GM19467 (cell line): ENCODE measurements around the gene ROBO1.
"Not testable (repeated sequence)": the region's sequence is repeated elsewhere in the genome, so short reads cannot be mapped to it uniquely, and the experiment has no call there.

ENCODE experiments used
- ATAC-seq: cut with Tn5 transposase; IDR thresholded peaks from one replicate; pipeline ENCODE4 v1.9.1; 2021; ENCODE audit warnings: mild to moderate bottlenecking, moderate library complexity; ENCODE audit not compliant: unreplicated experiment

The ROBO1 gene

GRCh38 chr3:79383402-79384012 lies 384.3 kb downstream of the ROBO1 start:
- ATAC-seq = no peak

DNA sequence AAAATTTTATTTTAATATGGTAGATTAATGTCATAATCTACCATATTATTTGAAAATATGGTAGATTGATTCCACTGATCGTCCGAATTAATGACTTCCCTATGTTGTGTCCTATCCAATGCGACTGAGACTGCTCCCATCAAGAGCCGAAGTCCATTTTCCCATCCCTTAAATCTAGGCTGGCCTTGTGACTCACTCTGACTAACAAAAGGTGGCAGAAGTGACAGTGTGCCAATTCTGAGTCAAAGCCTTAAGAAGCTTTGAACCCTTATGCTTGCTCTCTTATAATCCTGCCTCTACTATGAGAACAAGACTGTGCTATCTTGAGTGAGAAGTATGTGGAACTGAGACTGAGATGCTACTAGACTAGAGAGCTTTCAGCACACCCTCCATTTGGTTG lies 387.2 kb downstream of the ROBO1 start:
- no peak for ATAC-seq

DNA sequence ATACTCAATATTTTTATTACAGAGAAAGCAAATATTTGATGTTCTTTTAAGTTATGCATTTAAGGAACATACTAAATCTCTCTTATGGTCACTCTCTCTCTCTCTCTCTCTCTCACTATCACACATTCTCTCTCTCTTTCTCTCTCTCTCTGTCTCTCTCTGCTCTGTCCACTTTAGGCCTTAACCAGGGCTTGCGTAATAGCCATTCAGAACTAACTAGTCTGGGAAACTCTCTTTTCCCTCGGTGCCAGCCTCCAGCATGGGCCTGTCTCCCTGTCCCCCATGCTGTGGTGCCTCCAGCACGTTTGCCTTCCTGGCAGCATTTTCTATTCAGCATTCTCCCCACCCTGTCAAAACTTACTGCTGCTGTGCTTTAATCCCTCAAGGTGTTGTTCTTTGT lies 389.7 kb downstream of the ROBO1 start:
- no peak for ATAC-seq

GRCh38 chr3:79369306-79369705 lies 398.5 kb downstream of the ROBO1 start:
- no peak for ATAC-seq

- ATAC-seq = no peak
These were observed 399.4 kb downstream of the ROBO1 start for GRCh38 chr3:79368403-79368802.

DNA sequence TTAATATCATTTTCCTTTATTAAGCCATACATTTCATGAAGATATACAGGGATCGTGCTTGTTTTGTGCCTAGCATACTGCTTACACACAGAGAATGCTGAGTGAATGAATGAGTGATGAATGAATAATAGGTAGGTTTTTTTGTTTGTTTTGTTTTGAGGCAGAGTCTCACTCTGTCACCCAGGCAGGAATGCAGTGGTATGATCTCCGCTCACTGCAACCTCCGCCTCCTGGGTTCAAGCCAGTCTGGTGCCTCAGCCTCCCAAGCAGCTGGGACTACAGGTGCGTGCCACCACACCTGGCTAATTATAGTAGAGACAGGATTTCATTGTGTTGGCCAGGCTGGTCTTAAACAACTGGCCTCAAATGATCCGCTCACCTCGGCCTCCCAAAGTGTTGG lies 400.0 kb downstream of the ROBO1 start:
- ATAC-seq = no peak

- ATAC-seq = no peak
These were observed 400.7 kb downstream of the ROBO1 start for GRCh38 chr3:79367066-79367465.

DNA sequence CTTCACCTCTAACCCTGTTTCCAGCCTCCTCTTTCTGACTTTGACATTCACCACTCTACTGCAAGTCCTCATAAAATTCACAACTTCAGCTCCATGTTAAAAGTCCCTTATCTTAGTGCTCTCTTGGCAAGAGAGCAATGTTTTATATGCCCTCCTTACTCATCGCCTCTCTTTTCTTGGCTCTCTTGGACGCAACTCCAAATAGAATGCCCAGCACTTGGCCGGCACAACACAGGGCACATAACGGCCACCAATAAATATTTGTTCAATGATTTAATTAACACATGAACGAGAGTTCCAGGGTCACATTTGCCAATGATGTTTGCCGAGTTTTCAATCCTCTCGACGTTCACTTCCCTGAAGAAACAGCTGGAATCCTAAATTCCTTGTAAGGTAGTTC lies 401.4 kb downstream of the ROBO1 start:
- ATAC-seq = no peak

GRCh38 chr3:79364784-79365183 lies 403.0 kb downstream of the ROBO1 start:
- no peak for ATAC-seq

DNA sequence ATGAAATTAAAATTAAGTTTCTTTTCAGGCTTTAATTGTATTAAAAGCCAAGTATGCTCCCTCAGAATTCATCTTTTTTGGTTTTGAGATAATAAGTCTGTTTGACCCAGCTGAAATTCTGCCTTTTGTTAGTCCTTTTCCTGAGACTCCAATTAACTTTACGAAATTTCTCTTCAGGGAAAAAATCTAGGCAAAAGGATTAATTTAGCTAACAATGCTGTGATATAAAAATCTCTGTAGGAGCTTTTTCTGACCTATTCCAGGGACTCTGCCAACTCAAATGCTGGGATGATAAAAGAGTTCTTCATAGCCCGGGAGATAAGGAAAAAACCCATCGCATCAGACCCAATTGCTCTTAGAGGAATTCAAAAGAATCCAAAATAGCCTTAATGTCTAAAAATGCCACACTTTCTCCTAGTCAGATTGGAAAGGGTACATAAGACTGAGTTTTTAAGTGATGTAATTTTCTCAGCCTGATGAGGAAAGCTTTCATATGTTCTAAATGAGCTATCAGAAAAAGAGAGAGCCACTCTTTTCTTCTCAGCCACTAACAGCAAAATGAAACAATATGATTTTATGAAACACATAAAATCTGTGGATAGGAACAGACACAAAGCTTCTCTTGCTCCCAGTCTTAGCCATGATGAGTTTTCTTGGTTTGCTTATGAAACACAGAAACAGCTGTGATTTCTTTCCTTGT lies 405.1 kb downstream of the ROBO1 start:
- no peak for ATAC-seq

DNA sequence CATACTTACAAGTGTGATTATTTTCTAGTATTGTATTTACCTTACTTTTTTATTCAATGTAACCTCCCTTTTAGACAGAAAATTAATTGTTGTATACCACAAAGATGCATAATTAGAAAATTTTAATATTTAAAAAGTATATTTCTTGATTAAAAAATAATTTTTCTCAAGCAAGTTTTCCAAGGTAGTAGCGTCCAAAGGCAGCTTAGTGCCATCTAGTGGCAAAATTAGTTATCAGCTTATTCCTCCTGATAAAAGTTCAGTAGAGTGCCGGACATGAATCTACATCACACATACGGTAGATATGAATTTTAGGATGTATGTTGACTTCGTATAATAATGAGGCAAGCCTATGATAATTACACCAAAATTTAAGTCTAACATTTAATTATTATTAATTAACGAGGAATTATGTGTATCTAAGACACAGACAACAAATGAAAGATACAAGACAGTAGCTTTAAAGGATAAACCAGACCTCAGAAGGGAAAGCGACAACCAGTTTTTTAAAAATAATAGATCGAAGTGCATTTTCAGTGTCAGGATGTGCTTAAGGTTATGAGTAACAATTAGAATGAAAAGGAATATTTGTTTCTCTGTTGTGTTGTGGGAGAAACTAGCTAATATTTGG lies 405.9 kb downstream of the ROBO1 start:
- ATAC-seq = peak; percentile 70

DNA sequence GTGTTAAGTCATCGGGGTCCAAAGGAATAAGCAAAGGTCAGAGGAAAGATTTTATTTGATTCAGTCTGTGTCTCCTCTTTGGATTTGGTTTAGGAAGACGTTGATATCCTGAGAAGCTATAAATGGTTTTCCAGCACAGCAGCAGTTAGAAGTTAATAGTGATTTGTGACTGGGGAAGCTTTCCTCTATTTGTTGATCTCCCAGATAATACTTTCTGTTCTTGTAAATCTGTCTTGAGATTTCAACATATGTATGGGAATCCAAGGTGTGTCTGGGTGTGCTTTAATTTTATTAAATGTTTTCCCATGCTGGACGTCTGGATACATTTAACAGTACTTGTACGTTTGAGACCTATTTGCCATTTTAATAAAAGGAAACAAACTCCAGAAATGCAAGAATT lies 409.5 kb downstream of the ROBO1 start:
- no peak for ATAC-seq

DNA sequence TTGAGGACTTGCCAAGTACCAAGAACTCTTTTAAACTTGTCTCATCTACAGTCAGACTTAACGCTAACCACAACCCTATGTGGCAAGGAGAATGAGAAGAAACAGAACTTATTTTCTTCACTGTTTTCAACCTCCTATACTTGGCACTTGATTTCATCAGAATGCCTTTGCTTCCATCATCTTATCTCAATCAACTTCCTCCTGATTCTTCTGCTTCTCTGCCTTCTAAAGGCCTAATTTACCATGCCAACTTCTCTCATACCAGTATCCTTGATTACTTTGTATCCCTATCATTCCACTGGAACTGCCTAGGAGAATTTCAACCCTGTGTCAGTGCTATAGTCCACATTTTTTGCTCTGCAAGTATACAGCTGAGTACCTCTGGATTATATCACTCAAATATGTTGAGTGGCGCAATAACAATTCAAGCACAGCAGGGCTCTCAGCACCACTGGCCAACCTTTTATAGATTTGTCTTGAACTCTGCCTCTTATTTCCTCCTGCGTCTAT lies 413.6 kb downstream of the ROBO1 start:
- no peak for ATAC-seq

DNA sequence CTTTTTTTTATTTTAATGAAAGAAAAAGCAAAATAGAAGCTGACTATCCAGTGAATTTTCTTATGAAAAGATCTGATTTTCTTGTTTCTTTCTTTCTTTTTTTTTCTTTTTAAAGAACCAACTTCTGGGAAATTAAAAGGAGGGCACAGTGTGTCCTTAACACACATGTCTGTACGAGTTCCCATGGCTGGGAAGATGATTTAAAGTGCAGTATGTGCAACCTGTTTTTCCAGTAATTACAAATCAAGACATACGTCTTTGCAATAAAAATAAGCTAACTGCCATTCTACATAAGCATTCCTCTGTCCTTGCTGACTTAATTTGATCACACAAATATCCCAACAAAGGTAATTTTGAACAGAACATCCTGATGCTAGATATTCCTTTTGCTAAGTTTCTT lies 416.1 kb downstream of the ROBO1 start:
- no peak for ATAC-seq

DNA sequence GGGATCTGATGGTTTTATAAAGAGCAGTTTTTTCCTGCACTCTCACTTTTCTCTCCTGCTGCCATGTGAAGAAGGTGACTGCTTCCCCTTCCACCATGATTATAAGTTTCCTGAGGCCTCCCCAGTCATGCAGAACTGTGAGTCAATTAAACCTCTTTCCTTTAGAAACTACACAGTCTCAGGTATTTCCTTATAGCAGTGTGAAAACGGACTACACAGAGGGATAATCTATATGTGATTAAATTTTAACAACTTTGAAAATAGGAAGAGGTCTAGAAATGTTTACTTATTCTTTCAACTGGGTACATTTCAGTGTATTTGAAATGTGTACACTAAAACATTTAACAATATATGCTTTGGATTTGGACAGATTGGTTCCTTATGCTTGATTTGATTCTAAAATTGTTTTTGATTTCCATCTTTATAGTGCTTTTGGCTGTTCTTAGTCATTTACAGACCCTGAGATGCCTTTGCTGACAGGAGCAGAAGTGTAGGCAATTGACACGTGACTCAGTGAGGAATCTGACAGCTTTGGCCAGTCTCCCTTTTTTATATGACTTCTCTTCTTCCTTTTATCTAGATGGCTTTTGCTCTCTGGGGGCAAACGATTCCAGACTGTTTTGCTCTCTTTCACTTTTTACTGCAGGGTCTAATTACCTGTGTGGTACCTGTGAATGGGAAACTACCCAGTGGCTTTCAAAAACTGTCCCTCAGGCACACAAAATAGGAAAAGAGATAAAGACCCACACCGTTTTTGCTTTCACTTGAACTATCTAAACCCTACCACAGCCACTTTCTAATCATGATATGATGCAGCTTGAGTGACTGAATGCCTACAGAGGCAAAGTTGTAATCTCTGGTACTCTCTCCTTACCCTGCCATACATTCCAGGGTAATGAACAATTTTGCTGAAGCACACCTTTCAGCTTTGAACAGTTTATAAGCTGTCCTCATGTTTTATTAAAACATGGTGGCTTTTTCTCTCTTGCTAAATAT lies 422.6 kb downstream of the ROBO1 start:
- ATAC-seq = no peak

DNA sequence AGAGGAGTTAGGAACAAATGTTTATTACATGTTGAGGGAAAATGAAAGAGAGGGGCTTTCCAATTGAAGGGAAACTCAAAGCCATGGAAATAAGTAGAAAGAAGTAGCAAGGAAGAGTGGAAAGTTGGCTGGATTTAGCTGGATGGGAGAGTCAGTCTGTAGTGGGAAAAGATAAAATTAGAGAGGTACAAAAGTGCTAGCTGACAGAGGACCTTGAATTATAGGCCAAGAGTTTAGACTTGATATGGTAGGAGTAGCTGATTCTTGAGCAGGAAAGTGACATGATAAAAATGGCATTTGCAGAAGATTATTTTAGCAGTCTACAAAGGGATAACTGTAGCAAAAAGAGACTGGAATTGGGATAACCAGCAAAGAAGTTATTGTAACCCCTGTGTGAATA lies 425.8 kb downstream of the ROBO1 start:
- ATAC-seq = no peak

DNA sequence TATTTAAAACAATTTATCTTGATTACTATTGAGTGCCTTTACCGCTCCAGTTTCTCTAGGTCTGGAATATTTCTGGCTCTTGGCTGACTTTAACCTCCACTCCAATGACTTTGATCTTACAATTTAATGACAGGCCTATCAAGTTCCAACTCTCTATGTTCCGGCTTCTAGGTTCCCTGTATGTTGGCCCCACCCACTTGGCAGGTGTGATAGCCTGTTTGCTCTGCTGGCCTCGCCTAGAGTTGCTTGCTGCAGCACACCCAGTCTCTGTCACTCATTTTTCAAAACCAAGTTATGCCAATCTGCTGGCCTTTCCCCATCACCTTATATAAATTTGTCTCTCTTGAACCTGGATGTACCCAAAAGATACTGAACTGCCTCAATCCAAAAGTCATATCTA lies 428.0 kb downstream of the ROBO1 start:
- no peak for ATAC-seq

DNA sequence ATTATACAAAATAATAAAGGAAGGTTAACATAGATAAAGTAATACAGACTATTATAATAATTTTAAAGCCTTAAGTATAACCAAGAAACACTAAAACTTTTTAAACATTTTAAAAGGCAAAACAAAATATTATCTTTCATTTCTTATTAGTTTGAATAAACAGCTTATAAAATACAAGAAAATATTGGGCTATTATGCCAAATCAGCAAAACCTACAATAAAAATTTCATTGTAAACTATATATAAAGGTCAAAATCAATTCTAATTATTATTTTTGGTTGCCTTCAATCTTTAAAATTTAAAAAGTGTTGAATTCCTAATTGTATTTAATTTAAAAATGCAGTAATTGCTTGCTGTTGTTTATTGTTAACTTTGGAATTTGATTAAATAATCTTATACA lies 430.0 kb downstream of the ROBO1 start:
- ATAC-seq = no peak

DNA sequence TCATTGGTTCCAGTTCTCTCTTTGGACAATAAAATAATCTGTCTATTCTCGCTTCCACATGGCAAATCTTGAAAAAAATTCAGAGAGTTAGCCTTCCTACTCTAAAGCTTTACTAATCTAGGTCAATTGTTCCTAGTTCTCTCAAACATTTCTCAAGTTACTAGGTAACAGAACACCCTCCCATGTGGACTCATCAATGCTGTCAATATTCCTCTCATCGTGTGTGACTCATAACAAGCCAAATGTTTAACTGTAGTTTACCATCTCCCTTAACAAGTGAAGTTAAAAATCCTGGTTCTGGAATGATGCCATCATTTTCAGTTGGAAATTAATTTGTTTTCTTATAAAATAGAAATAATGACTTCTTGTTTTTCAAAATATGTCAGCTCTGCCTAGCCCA lies 438.6 kb downstream of the ROBO1 start:
- no peak for ATAC-seq

- ATAC-seq = no peak
These were observed 441.2 kb downstream of the ROBO1 start for GRCh38 chr3:79326642-79327041.

DNA sequence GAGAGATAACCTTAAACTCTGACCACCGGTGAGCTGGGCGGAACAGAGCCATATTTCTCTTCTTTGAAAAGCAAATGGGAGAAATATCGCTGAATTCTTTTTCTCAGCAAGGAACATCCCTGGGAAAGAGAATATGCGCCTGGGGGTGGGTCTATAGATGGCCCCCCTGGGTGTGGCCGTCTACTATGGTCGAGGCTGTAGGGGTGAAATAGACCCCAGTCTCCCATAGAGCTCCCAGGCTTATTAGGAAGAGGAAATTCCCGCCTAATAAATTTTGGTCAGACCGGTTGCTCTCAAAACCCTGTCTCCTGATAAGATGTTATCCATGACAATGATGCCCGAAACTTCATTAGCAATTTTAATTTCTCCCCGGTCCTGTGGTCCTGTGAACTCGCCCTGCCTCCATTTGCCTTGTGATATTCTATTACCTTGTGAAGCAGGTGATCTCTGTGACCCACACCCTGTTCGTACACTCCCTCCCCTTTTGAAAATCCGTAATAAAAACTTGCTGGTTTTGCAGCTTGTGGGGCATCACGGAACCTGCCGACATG lies 441.9 kb downstream of the ROBO1 start:
- ATAC-seq = not testable (repeated sequence)
